Loucy (cell line): ENCODE measurements around the gene CREG2.

ENCODE experiments used
- H2AFZ ChIP-seq: fragments of 200-600 bp; sonication (generic); 2 replicates; pipeline ENCODE4 v1.6.0; 2016; ENCODE audit warnings: antibody characterized with exemption, mild to moderate bottlenecking, low read length, moderate library complexity
- H3F3A ChIP-seq: fragments of 200-600 bp; 2 replicates; pipeline ENCODE4 v1.6.0; 2016; ENCODE audit warnings: antibody characterized with exemption, low read depth, mild to moderate bottlenecking
- H3K27me3 ChIP-seq: fragments of 200-600 bp; sonication (generic); 2 replicates; pipeline ENCODE4 v1.6.1; 2014; ENCODE audit warnings: low read length, mild to moderate bottlenecking; ENCODE audit not compliant: insufficient read depth, poor library complexity, severe bottlenecking
- H3K36me3 ChIP-seq: fragments of 200-600 bp; sonication (generic); 2 replicates; pipeline ENCODE4 v1.6.1; 2016; ENCODE audit warnings: low read length; ENCODE audit not compliant: insufficient read depth
- H3K4me1 ChIP-seq: fragments of 200-600 bp; sonication (generic); 2 replicates; pipeline ENCODE4 v1.5.1; 2014; ENCODE audit warnings: low read length, mild to moderate bottlenecking; ENCODE audit not compliant: insufficient read depth, poor library complexity, severe bottlenecking
- H3K4me2 ChIP-seq: fragments of 200-600 bp; sonication (generic); 2 replicates; pipeline ENCODE4 v1.6.0; 2014; ENCODE audit warnings: antibody characterized with exemption, low read length, low read depth, mild to moderate bottlenecking; ENCODE audit not compliant: poor library complexity, severe bottlenecking
- H3K4me3 ChIP-seq: fragments of 200-600 bp; sonication (generic); 2 replicates; pipeline ENCODE4 v1.5.1; 2014; ENCODE audit warnings: low read length, mild to moderate bottlenecking, mixed read lengths; ENCODE audit not compliant: poor library complexity, severe bottlenecking
- H3K79me2 ChIP-seq: fragments of 200-600 bp; sonication (generic); 2 replicates; pipeline ENCODE4 v1.6.1; 2014; ENCODE audit warnings: low read length; ENCODE audit not compliant: insufficient read depth
- H3K9ac ChIP-seq: fragments of 200-600 bp; sonication (generic); 2 replicates; pipeline ENCODE4 v1.6.0; 2014; ENCODE audit warnings: mild to moderate bottlenecking, low read depth, low read length, moderate library complexity; ENCODE audit not compliant: poor library complexity, severe bottlenecking
- H3K9me2 ChIP-seq: fragments of 200-600 bp; sonication (generic); replicated peaks from 2 replicates; pipeline ENCODE4 v1.6.1; 2016; ENCODE audit warnings: low read depth, low read length, mixed read lengths
- H3K9me3 ChIP-seq: fragments of 200-600 bp; sonication (generic); 2 replicates; pipeline ENCODE4 v1.6.1; 2014; ENCODE audit warnings: mild to moderate bottlenecking, antibody characterized with exemption, low read length, low read depth; ENCODE audit not compliant: insufficient read depth
- H4K20me1 ChIP-seq: fragments of 200-600 bp; sonication (generic); 2 replicates; pipeline ENCODE4 v1.6.0; 2014; ENCODE audit warnings: antibody characterized with exemption, low read length, mild to moderate bottlenecking; ENCODE audit not compliant: insufficient read depth, poor library complexity, severe bottlenecking
- CTCF ChIP-seq: fragments of 200-600 bp; sonication (generic); conservative IDR thresholded peaks from 2 replicates; pipeline ENCODE4 v1.5.1; 2014; ENCODE audit warnings: mild to moderate bottlenecking, antibody characterized with exemption, low read length
- EZH2phosphoT487 ChIP-seq: fragments of 200-600 bp; IDR thresholded peaks from 2 replicates; pipeline ENCODE4 v1.6.1; 2018; ENCODE audit warnings: antibody characterized with exemption, mild to moderate bottlenecking, moderate library complexity, borderline replicate concordance

Gene CREG2

GRCh38 chr2:101432411-101433181, 45.3 kb upstream of the CREG2 start:
- TF ChIP-seq CTCF, result no peak
- no peak for TF ChIP-seq EZH2phosphoT487
- H2AFZ ChIP-seq, result no peak overlapping the region
- H3K79me2 ChIP-seq, result no peaks in the 10 kb centered on the region
- no peak overlapping the region for H3K9ac ChIP-seq
- H3K4me2 ChIP-seq, result no peak overlapping the region
- no peaks in the 10 kb centered on the region for H3K27me3 ChIP-seq
- no peaks in the 10 kb centered on the region for H3K4me1 ChIP-seq
- no peaks in the 10 kb centered on the region; the same call in 1 of the 2 replicates for H3K36me3 ChIP-seq
- no peak overlapping the region for H3K4me3 ChIP-seq
- H4K20me1 ChIP-seq, result no peaks in the 10 kb centered on the region
- H3K9me3 ChIP-seq, result no peaks in the 10 kb centered on the region
- H3K9me2 ChIP-seq, result no peaks in the 10 kb centered on the region
- H3F3A ChIP-seq, result no peaks in the 10 kb centered on the region

- Histone ChIP-seq H3K4me2 (no peak overlapping the region), H4K20me1 (no peaks in the 10 kb centered on the region), H3K79me2 (no peaks in the 10 kb centered on the region), H3K9me2 (no peaks in the 10 kb centered on the region), H3K36me3 (no peaks in the 10 kb centered on the region; the same call in 1 of the 2 replicates), H3K9ac (no peak overlapping the region), H3K4me1 (no peaks in the 10 kb centered on the region), H3K9me3 (no peaks in the 10 kb centered on the region), H3K4me3 (no peak overlapping the region), H3K27me3 (no peaks in the 10 kb centered on the region), H2AFZ (no peak overlapping the region), H3F3A (no peaks in the 10 kb centered on the region)
- TF ChIP-seq CTCF, result no peak
- no peak for TF ChIP-seq EZH2phosphoT487
Measured at GRCh38 chr2:101431486-101431885, 44.2 kb upstream of the CREG2 start.

- TF ChIP-seq CTCF (no peak), EZH2phosphoT487 (no peak)
- no peak overlapping the region for H3K9ac ChIP-seq
- no peak overlapping the region for H2AFZ ChIP-seq
- no peaks in the 10 kb centered on the region for H3K4me1 ChIP-seq
- H3K79me2 ChIP-seq, result no peaks in the 10 kb centered on the region
- no peak overlapping the region for H3K4me3 ChIP-seq
- no peak overlapping the region for H3K4me2 ChIP-seq
- no peaks in the 10 kb centered on the region for H3K9me3 ChIP-seq
- no peaks in the 10 kb centered on the region for H4K20me1 ChIP-seq
- no peaks in the 10 kb centered on the region; the same call in none of the 2 replicates for H3K36me3 ChIP-seq
- no peaks in the 10 kb centered on the region for H3F3A ChIP-seq
- H3K9me2 ChIP-seq, result no peaks in the 10 kb centered on the region
- H3K27me3 ChIP-seq, result no peaks in the 10 kb centered on the region
Measured at GRCh38 chr2:101430156-101430555, 42.9 kb upstream of the CREG2 start.
